ENCODE data around the gene SUCO. TPM values are rescaled to one million over a fixed set of nuclear protein-coding genes. Genes with fewer than 3 reads are reported as not detected.

SUCO gene
- total RNA-seq, 1 donor from 2014 or later, result 51.7 TPM

DNA sequence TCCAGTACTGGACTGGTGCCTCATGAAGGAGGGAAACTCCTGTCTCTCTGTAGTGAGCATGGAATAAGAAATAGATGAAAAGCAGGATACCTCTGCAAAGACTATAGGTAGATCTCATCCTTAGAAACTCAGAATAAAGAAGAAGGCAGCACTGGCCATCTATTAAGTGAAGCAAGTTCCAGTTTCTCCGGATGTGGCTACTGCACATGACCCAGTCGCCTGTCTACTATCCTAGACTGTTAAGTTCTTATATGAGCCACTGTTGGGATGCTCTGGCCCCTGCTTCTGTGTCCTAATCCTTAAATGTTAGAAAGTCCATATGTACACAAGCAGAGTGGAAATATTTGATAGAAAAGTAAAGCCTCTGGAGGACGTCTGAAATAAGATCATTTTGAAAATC lies 128.2 kb downstream of the SUCO start:
- Mint-ChIP-seq H3K27me3 (ENCODE audit: unreplicated experiment) (no peaks in the 10 kb centered on the region), H3K9me3 (ENCODE audit: unreplicated experiment) (no peaks in the 10 kb centered on the region), H3K4me1 (ENCODE audit: low read depth, unreplicated experiment) (no peaks in the 10 kb centered on the region), H3K36me3 (ENCODE audit: unreplicated experiment) (no peaks in the 10 kb centered on the region), H3K27ac (ENCODE audit: unreplicated experiment) (no peak overlapping the region), H3K4me3 (ENCODE audit: unreplicated experiment) (no peak overlapping the region)
- DNase-seq, result no peak
- TF ChIP-seq, protein P1, sequence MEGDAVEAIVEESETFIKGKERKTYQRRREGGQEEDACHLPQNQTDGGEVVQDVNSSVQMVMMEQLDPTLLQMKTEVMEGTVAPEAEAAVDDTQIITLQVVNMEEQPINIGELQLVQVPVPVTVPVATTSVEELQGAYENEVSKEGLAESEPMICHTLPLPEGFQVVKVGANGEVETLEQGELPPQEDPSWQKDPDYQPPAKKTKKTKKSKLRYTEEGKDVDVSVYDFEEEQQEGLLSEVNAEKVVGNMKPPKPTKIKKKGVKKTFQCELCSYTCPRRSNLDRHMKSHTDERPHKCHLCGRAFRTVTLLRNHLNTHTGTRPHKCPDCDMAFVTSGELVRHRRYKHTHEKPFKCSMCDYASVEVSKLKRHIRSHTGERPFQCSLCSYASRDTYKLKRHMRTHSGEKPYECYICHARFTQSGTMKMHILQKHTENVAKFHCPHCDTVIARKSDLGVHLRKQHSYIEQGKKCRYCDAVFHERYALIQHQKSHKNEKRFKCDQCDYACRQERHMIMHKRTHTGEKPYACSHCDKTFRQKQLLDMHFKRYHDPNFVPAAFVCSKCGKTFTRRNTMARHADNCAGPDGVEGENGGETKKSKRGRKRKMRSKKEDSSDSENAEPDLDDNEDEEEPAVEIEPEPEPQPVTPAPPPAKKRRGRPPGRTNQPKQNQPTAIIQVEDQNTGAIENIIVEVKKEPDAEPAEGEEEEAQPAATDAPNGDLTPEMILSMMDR (IDR thresholded peaks at IDR 0.05; ENCODE audit: partially characterized antibody, unreplicated experiment), result no peak

Other genes starting within 250 kb of the SUCO start
- gene C1orf105, start 112.5 kb upstream of the SUCO start, total RNA-seq (ENCODE audit: unreplicated experiment), result not detected
- gene PIGC, start 89.1 kb upstream of the SUCO start, total RNA-seq (ENCODE audit: unreplicated experiment), result 27.7 TPM
- not detected for gene FASLG, start 126.0 kb downstream of the SUCO start, total RNA-seq (ENCODE audit: unreplicated experiment)